Glomerular visceral epithelial cell (primary cell): ENCODE measurements around the gene GALNT2.

Source experiments
- DNase-seq: peaks from one replicate; pipeline ENCODE4 v3.0.0-alpha.2; 2016; ENCODE audit errors: extremely low spot score

GALNT2 gene

GRCh38 chr1:230186003-230186863 is 119.2 kb downstream of the GALNT2 start:
- DNase-seq, result peak; percentile 74

- DNase-seq, result no peak
These were observed 119.8 kb downstream of the GALNT2 start for GRCh38 chr1:230186874-230187273.

GRCh38 chr1:230187290-230187689 is 120.3 kb downstream of the GALNT2 start:
- DNase-seq, result no peak

GRCh38 chr1:230188826-230189225 is 121.8 kb downstream of the GALNT2 start:
- DNase-seq, result no peak

- no peak for DNase-seq
These were observed 122.3 kb downstream of the GALNT2 start for GRCh38 chr1:230189341-230189740.

GRCh38 chr1:230189824-230190223 is 122.8 kb downstream of the GALNT2 start:
- DNase-seq, result no peak

GRCh38 chr1:230191079-230191804 is 124.2 kb downstream of the GALNT2 start:
- DNase-seq, result no peak

- no peak for DNase-seq
These were observed 124.8 kb downstream of the GALNT2 start for GRCh38 chr1:230191855-230192254.

GRCh38 chr1:230194525-230194924 is 127.5 kb downstream of the GALNT2 start:
- DNase-seq, result no peak

- no peak for DNase-seq
These were observed 128.2 kb downstream of the GALNT2 start for GRCh38 chr1:230195199-230195598.

GRCh38 chr1:230196077-230196476 is 129.0 kb downstream of the GALNT2 start:
- DNase-seq, result no peak

GRCh38 chr1:230197644-230198567 is 130.9 kb downstream of the GALNT2 start:
- DNase-seq, result no peak

GRCh38 chr1:230199034-230199433 is 132.0 kb downstream of the GALNT2 start:
- no peak for DNase-seq

GRCh38 chr1:230199554-230199953 is 132.5 kb downstream of the GALNT2 start:
- DNase-seq, result no peak

GRCh38 chr1:230200276-230200675 is 133.2 kb downstream of the GALNT2 start:
- no peak for DNase-seq

- no peak for DNase-seq
These were observed 134.4 kb downstream of the GALNT2 start for GRCh38 chr1:230201445-230201844.

- DNase-seq, result no peak
These were observed 137.8 kb downstream of the GALNT2 start for GRCh38 chr1:230204842-230205241.

- DNase-seq, result no peak
These were observed 138.7 kb downstream of the GALNT2 start for GRCh38 chr1:230205719-230206198.

- no peak for DNase-seq
These were observed 139.2 kb downstream of the GALNT2 start for GRCh38 chr1:230206207-230206606.

GRCh38 chr1:230206976-230207375 is 139.9 kb downstream of the GALNT2 start:
- no peak for DNase-seq

GRCh38 chr1:230207598-230207997 is 140.6 kb downstream of the GALNT2 start:
- DNase-seq, result no peak
